ENCODE data around the gene SH3RF3. TPM values are rescaled to one million over a fixed set of nuclear protein-coding genes. Genes with fewer than 3 reads are reported as not detected.

Gene SH3RF3
- total RNA-seq, 1 donor from 2014 or later: 0.22 TPM

GRCh38 chr2:109298851-109299250 lies 169.8 kb downstream of the SH3RF3 start:
- intact Hi-C loops (cut with micrococcal nuclease): no loop called here

GRCh38 chr2:109299536-109299935 lies 170.5 kb downstream of the SH3RF3 start:
- intact Hi-C loops (cut with micrococcal nuclease): no loop called here

DNA sequence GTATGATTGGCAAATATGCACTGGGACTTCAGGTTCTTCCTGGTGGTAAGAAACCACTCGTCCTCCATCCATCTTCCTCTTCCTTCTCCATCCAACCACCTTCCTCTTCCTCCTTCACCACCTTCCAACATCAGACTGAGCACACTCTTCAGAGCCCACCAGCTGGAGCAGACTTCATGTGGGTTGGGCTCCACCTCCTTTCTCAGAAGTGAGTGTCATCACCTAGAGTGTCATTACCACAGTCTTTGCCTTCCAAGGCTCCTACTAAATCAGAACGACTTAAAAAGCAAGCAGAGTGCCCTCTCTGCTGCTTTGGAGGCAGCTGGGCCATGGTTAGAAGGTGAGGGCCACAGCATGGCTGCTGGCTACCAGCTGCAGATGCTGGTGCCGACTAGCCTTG lies 171.6 kb downstream of the SH3RF3 start:
- intact Hi-C loops (cut with micrococcal nuclease): no loop called here

DNA sequence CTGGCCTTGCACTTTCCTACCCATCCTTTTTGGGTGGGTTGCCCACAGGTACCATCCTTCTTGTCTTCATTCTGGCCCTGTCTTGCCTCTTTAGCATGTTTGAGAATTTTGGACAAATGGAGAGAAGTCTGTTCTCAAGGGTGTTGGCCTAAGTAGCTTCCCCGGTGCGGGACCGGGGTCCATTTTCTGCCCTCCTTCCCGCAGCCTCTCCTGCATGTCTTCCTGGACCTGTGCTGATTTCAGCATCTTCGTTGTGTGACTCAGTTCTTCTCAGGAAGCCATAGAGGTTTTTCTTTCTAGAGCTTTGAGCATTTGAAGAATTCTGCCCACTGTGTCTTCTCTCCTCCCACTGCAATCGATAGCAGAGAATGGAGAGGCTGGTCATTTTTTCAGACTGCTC lies 172.7 kb downstream of the SH3RF3 start:
- intact Hi-C loops (cut with micrococcal nuclease): no loop called here

DNA sequence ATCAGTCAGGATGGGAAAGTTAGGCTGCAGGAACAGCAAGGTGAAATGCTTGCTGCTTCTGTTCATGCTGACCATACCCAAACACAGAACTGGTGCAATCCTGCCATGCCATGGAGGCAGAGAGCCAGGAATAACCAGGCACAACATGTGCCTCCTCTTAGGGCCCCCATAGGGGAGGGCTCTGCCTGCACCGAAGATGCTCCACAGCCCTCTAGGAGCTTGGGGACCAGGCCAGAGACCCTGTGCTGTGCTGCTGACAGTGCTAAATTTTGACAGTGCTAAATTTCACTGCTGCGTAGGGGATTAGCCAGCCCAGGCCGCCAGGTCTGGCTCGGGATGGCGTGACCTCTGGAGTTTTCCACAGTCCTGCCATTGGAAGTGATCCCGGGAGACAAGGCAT lies 173.3 kb downstream of the SH3RF3 start:
- intact Hi-C loops (cut with micrococcal nuclease): no loop called here

DNA sequence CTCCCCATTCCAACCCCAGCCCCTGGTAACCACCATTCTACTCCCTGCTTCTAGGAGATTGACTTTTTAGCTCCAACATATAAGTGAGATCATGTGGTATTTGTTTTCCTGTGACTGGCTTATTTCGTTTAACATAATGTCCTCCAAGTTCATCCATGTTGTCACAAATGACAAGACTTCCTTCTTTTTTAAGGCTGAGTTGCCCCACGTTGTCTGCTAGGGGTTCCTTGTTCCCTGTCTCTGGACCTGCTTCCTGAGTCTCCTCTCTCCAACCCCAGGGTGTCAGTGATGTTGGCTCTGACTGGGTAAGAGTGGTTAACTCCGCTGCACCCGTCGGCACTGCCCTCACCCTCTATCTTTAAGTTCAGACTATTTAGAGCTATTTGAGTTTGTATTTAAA lies 175.2 kb downstream of the SH3RF3 start:
- intact Hi-C loops (cut with micrococcal nuclease): no loop called here

DNA sequence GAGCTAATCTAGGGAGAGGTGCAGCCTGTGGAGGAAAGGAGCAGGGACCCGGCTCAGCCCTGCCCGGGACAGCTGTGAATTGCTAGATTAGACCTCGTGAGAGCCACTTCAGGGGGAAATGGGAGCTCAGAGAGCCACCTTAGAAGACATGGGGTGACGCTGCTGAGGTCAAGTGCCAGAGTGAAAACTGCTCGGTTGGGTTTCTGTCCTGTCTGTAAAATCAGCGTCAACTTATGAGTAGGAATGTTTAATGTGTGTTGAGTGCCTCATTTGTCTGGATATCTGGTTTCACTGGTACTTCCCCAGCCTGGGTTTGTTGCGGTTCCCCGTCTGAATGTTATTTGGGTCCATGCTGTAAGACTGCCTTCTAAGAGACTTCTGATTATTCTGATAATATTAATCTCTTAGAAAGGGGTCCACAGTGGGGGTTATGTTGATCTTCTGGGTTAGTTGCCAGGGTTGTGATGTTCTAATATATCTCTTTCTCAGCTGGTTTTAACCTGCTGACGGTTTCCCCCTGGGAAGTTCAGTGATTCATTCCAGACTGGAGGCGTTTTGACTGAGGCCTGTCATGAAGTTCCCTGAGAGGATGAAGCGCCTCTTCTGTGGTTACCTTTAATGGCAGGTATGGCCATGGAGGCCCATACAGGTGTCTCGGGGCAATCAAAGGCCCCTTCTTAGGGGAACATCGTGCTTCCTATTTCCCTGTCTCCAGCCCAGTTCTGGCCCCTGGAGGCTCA lies 175.9 kb downstream of the SH3RF3 start:
- intact Hi-C loops (cut with micrococcal nuclease): no loop called here

DNA sequence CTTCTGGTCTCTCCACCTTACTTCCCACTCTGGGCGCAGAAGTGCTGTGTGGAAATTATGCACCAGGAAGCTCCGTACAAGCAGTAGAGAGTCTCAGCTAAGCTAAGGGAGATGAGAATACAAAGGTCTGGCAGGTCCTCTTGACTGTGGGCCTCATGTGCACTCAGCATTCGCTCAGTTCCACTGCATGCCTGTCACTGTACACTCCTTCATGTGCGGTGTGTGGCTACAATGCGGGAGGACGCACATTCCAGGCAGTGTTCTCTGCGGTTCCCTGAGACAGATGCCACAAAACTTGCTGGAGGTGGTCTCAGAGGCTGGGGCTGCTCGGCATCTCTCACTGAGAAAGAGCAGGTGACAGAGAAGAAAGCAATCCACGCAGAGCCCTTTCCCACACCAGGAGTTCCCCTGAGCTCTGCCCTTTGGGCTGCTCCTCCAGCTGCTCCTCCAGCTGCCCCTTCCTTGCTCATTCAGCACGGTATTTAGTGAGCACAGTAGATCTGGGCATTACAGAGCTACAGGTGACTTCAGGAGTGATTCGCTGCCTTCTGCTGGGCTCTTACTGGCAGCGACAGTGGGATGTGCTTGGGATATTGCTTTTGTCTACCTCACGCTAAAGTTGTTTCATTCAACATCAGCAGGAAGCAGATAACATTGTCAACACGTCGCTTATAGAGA lies 176.6 kb downstream of the SH3RF3 start:
- intact Hi-C loops (cut with micrococcal nuclease): no loop called here

DNA sequence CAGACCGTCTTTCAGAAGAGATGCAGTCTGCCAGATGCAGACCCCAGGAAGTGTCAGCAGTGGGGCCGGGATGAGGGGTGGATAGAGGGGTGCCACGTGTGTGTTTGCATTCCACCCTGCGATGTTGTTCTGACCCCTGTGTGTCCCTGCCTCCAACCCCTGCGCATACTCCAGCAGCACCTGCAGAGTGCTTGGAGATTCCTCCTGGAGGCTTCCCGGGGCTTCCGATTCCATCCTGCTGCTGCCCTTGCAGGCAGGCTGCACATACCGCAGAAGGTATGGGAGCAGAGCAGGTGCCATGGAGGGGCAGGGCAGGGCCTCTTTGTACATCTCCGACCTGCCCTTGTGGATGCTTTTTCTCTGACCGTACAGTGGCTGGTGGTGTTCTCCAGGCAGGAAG lies 177.2 kb downstream of the SH3RF3 start:
- intact Hi-C loops (cut with micrococcal nuclease): no loop called here

- intact Hi-C loops (cut with micrococcal nuclease): no loop called here
Observed at GRCh38 chr2:109311771-109312170, 182.8 kb downstream of the SH3RF3 start.

GRCh38 chr2:109312902-109313301 lies 183.9 kb downstream of the SH3RF3 start:
- intact Hi-C loops (cut with micrococcal nuclease): no loop called here

DNA sequence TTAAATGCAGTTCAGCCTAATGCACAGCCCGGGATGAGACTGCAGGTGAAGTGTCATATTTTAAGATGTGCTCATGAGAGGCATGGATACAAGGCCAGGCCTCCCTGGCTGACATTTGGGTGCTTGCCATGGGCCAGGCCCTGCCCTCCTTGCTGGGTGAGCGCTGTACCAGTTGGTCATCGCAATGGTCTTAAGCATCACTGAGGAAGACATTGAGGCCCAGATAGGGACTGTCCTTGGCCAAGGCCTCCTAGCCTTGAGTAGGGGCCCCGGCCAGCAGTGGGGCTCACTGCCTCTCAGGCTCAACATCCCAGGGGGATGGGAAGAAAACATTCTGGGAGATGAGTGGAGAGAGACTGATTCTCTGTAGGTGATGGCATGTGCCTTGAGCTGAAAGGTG lies 184.3 kb downstream of the SH3RF3 start:
- intact Hi-C loops (cut with micrococcal nuclease): no loop called here

- intact Hi-C loops (cut with micrococcal nuclease): no loop called here
Observed at GRCh38 chr2:109316091-109316490, 187.1 kb downstream of the SH3RF3 start.

- intact Hi-C loops (cut with micrococcal nuclease): no loop called here
Observed at GRCh38 chr2:109317471-109318095, 188.6 kb downstream of the SH3RF3 start.

DNA sequence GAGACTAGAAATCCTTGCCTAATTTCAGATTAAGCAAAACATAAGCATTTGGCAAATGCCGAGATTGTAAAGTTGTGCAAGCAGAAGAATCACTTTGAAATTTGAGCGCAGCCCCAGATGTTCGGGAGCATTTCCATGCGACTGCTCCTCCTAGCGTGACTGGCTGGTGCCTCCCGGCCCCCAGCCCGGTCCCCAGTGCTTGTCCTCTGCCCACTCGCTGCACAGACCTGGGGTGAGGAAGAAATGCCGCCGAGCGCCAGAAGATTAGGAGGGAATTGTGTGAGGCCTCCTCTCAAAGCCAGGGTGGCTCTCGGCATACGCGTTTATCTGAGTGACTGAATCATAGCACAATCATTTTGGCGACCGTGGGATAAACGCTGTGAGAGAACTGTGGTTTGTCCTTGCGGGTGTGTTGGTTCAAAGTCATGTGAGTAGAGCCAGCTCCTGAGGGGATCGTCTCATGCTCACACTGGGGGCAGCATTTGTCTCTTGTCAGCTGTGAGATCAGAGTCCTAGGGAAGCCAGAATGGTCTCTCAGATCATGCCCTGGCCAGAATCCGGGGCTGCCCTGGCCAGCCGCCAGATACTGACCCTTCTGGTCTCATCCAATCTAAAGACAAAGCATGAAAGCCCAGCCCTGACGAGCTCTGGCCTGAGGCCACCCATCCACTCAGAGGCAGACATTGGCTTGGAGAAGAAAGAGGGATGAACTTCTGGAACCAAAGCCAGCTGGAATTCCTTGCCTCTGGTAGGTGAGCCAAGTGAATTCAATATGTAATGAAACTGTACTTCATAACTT lies 189.3 kb downstream of the SH3RF3 start:
- intact Hi-C loops (cut with micrococcal nuclease): no loop called here

GRCh38 chr2:109318949-109319342 lies 189.9 kb downstream of the SH3RF3 start:
- intact Hi-C loops (cut with micrococcal nuclease): no loop called here

GRCh38 chr2:109320195-109320922 lies 191.4 kb downstream of the SH3RF3 start:
- intact Hi-C loops (cut with micrococcal nuclease): no loop called here

- intact Hi-C loops (cut with micrococcal nuclease): no loop called here
Observed at GRCh38 chr2:109321570-109321969, 192.6 kb downstream of the SH3RF3 start.

- intact Hi-C loops (cut with micrococcal nuclease): no loop called here
Observed at GRCh38 chr2:109322111-109322510, 193.1 kb downstream of the SH3RF3 start.

DNA sequence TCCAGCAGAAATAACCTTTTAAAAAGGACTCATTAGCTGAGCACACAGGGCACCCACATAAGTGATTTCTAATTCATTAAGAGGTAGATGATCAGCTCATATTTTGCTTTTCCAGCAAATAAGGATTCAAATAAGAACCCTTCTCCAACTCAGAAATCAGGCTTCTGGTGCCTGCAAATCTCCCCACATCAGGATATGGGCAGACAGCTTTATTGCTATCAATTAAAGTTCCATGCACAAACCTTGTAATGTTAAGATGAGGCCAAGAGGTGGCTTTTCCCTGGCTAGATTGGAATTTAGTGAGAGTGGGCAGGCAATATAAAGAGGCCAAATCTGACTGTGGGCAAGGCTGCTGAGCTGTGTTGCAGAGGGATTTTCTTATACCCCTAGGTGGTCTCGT lies 193.6 kb downstream of the SH3RF3 start:
- intact Hi-C loops (cut with micrococcal nuclease): no loop called here

DNA sequence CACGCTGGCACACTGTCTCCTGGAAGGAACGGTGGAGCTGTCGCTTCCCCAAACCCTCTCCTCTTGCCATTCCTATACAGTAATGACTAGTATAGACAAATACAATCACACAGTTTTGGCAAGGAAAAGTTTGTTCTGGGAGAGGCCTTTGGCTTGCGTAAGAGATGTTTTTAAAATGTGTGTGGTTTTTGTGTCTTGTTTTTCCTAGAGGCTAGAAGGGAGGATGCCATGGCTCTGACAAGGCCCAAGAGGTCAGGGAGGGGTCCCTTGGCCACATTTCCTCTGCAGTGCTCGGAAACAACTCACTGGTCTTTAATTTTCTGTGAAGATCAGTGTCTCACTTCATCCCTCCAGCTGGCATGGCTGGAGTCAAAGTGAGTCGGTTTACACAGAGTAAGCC lies 195.9 kb downstream of the SH3RF3 start:
- intact Hi-C loops (cut with micrococcal nuclease): no loop called here
